ENCODE measurements around the gene FARS2. TPM values are rescaled to one million over a fixed set of nuclear protein-coding genes. Genes with fewer than 3 reads are reported as not detected.

Gene FARS2
- total and polyA plus RNA-seq, 9 of the 15 experiments (the other 6 are each of a cell fraction or from before 2014, with no cell fraction given) = 16.5 to 62.2 (median 27.0) TPM

DNA sequence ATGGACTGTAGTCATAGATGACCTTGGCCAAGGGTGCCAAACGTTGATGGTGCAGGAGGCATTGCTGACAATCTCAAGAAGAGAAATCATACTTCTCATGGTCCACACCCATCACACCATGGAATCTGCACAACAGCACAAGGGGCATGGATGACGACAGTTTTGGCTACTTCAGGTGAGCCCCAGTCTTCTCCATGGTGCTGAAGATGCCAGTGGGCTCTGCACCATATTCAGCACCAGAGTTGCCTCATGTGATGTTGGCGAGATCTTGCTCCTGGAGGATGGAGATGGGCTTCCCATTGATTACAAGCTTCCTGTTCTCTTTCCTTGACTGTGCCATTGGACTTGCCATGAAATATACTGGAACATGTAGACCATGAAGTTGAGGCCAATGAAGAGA is 556.6 kb downstream of the FARS2 start:
- ChIA-PET POLR2A (no interaction called here), CTCF (ENCODE audit: low intra/inter-chr PET ratio) (no interaction called here)
- Histone ChIP-seq H3K79me2 (ENCODE audit: control insufficient read depth, insufficient read depth, low read length) (no peaks in the 10 kb centered on the region), H3K9ac (ENCODE audit: insufficient read depth in 1 of 2, low read depth in 2 of 2, low read length in 2 of 2) (no peak overlapping the region), H4K20me1 (replicated peaks; ENCODE audit: control insufficient read depth, insufficient read depth, low read length) (peaks cover 4% of the 10 kb centered on the region; the same call in 1 of the 2 replicates), H3K4me1 (replicated peaks in 1 of 2; ENCODE audit: control insufficient read depth in 2 of 2, insufficient read depth in 2 of 2, low read length in 2 of 2) (no peaks in the 10 kb centered on the region), H3K4me2 (ENCODE audit: insufficient read depth, low read length) (no peak overlapping the region), H2AFZ (ENCODE audit: low read depth, low read length) (no peak overlapping the region), H3K9me3 (replicated peaks; ENCODE audit: control insufficient read depth, insufficient read depth, low read depth, low read length) (no peaks in the 10 kb centered on the region), H3K36me3 (ENCODE audit: control insufficient read depth, insufficient read depth, low read length) (no peaks in the 10 kb centered on the region), H3K27ac (ENCODE audit: extremely low read depth, low read depth, low read length) (no peak overlapping the region), H3K9me1 (ENCODE audit: control insufficient read depth, insufficient read depth, low read length) (no peaks in the 10 kb centered on the region), H3K27me3 (ENCODE audit: control insufficient read depth in 2 of 2, insufficient read depth in 2 of 2, low read length in 2 of 2) (peaks cover 2 to 27% of the 10 kb centered on the region in 2 experiments; a peak in 4 of 5 replicates), H3K4me3 (no peak overlapping the region)
- no peak for DNase-seq (ENCODE audit: extremely low read depth in 1 of 4, low spot score in 3 of 4)
- WGBS (ENCODE audit: insufficient coverage, low coverage, missing lambda C conversion rate) = 2% methylated on average over 3 of the region's 3 CpGs
- in situ Hi-C loops (cut with MboI) = no loop called here
- no TSS peak for BruUV-seq (replicated peaks)
- no peak for TF ChIP-seq TEAD1 (CRISPR knock-in tag; IDR thresholded peaks at IDR 0.05)
- TF ChIP-seq, protein P1, sequence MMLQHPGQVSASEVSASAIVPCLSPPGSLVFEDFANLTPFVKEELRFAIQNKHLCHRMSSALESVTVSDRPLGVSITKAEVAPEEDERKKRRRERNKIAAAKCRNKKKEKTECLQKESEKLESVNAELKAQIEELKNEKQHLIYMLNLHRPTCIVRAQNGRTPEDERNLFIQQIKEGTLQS (IDR thresholded peaks at IDR 0.05) = no peak
- TF ChIP-seq, protein P1 (CRISPR knock-in tag; conservative IDR thresholded peaks at IDR 0.05) = no peak
- 0 out of 2 replicates have a peak, but pooled peaks have one; percentile 28 for TF ChIP-seq EHMT2 (IDR thresholded peaks at IDR 0.05)
- TF ChIP-seq, protein P2, sequence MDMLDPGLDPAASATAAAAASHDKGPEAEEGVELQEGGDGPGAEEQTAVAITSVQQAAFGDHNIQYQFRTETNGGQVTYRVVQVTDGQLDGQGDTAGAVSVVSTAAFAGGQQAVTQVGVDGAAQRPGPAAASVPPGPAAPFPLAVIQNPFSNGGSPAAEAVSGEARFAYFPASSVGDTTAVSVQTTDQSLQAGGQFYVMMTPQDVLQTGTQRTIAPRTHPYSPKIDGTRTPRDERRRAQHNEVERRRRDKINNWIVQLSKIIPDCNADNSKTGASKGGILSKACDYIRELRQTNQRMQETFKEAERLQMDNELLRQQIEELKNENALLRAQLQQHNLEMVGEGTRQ (CRISPR knock-in tag; IDR thresholded peaks at IDR 0.05) = no peak
- no peak for TF ChIP-seq TBL1XR1 (IDR thresholded peaks at IDR 0.05; ENCODE audit: low read length in 2 of 2)
- TF ChIP-seq ZNF586 (CRISPR knock-in tag; conservative IDR thresholded peaks at IDR 0.05) = no peak
- no peak for TF ChIP-seq MEIS2 (IDR thresholded peaks at IDR 0.05; ENCODE audit: partially characterized antibody)
- TF ChIP-seq, protein P3, sequence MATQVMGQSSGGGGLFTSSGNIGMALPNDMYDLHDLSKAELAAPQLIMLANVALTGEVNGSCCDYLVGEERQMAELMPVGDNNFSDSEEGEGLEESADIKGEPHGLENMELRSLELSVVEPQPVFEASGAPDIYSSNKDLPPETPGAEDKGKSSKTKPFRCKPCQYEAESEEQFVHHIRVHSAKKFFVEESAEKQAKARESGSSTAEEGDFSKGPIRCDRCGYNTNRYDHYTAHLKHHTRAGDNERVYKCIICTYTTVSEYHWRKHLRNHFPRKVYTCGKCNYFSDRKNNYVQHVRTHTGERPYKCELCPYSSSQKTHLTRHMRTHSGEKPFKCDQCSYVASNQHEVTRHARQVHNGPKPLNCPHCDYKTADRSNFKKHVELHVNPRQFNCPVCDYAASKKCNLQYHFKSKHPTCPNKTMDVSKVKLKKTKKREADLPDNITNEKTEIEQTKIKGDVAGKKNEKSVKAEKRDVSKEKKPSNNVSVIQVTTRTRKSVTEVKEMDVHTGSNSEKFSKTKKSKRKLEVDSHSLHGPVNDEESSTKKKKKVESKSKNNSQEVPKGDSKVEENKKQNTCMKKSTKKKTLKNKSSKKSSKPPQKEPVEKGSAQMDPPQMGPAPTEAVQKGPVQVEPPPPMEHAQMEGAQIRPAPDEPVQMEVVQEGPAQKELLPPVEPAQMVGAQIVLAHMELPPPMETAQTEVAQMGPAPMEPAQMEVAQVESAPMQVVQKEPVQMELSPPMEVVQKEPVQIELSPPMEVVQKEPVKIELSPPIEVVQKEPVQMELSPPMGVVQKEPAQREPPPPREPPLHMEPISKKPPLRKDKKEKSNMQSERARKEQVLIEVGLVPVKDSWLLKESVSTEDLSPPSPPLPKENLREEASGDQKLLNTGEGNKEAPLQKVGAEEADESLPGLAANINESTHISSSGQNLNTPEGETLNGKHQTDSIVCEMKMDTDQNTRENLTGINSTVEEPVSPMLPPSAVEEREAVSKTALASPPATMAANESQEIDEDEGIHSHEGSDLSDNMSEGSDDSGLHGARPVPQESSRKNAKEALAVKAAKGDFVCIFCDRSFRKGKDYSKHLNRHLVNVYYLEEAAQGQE (IDR thresholded peaks at IDR 0.05; ENCODE audit: borderline replicate concordance) = peak; percentile 63
- TF ChIP-seq, protein P3 (CRISPR knock-in tag; IDR thresholded peaks at IDR 0.05; ENCODE audit: low read depth) = no peak
- FAIRE-seq = no peak
- ATAC-seq = no peak
- intact Hi-C loops (cut with micrococcal nuclease) = no loop called here
